OCI-LY3 (cell line): Measurements from ENCODE around the gene TAGLN2.

Source experiments
- CTCF ChIP-seq: fragments of 200-600, 300-600 bp; sonication (generic); IDR thresholded peaks from 2 replicates; pipeline ENCODE4 v1.5.1; 2014; ENCODE audit warnings: antibody characterized with exemption, low read length, low read depth
- EZH2phosphoT487 ChIP-seq: fragments of 200-600 bp; shearing (Covaris generic); IDR thresholded peaks from 2 replicates; pipeline ENCODE4 v1.6.1; 2018; ENCODE audit warnings: antibody characterized with exemption, mixed run types, low read depth

- TF ChIP-seq EZH2phosphoT487 (no peak), CTCF (no peak)
Measured at GRCh38 chr1:159920202-159920601, 5.1 kb downstream of the TAGLN2 start.
